Muscle layer of colon (tissue), 2 donors: ENCODE data around the gene MYOZ1.

ENCODE experiments used
- H3K27ac ChIP-seq: one replicate; pipeline ENCODE4 v1.7.0; 2013; ENCODE audit warnings: low read depth, mild to moderate bottlenecking, low read length, moderate library complexity
- H3K27me3 ChIP-seq, 2 donors: one replicate each; pipeline ENCODE4 v1.7.0; 2013; ENCODE audit warnings: low read length in 2 of 2, mild to moderate bottlenecking in 2 of 2; ENCODE audit not compliant: insufficient read depth in 2 of 2, control insufficient read depth in 1 of 2
- H3K36me3 ChIP-seq: one replicate; pipeline ENCODE4 v1.7.0; 2013; ENCODE audit warnings: mild to moderate bottlenecking, low read length; ENCODE audit not compliant: insufficient read depth
- H3K4me1 ChIP-seq: one replicate; pipeline ENCODE4 v1.7.0; 2013; ENCODE audit warnings: mild to moderate bottlenecking, low read length; ENCODE audit not compliant: insufficient read depth
- H3K4me3 ChIP-seq, 2 donors: one replicate each; pipeline ENCODE4 v1.7.0; 2013; ENCODE audit warnings: low read length in 2 of 2, low read depth in 1 of 2, mild to moderate bottlenecking in 1 of 2, moderate library complexity in 1 of 2
- H3K9ac ChIP-seq: one replicate; pipeline ENCODE4 v1.7.0; 2013; ENCODE audit warnings: low read length
- H3K9me3 ChIP-seq: one replicate; pipeline ENCODE4 v1.7.0; 2013; ENCODE audit warnings: mild to moderate bottlenecking, low read length
- donor health status: abdominal sarcoma.
- donor health status: Adenocarcinoma of cecum.

The MYOZ1 gene

GRCh38 chr10:73645251-73645650, 4.0 kb upstream of the MYOZ1 start:
- Histone ChIP-seq H3K36me3 (no peaks in the 10 kb centered on the region), H3K9ac (no peak overlapping the region), H3K27me3 (no peaks in the 10 kb centered on the region), H3K9me3 (no peaks in the 10 kb centered on the region), H3K4me3 (no peak overlapping the region), H3K27ac (no peak overlapping the region), H3K4me1 (no peaks in the 10 kb centered on the region)

- Histone ChIP-seq H3K9ac (no peak overlapping the region), H3K9me3 (no peaks in the 10 kb centered on the region), H3K4me3 (no peak overlapping the region), H3K27me3 (no peaks in the 10 kb centered on the region), H3K36me3 (no peaks in the 10 kb centered on the region), H3K27ac (no peak overlapping the region), H3K4me1 (no peaks in the 10 kb centered on the region)
Observed at GRCh38 chr10:73644767-73645166, 3.5 kb upstream of the MYOZ1 start.

DNA sequence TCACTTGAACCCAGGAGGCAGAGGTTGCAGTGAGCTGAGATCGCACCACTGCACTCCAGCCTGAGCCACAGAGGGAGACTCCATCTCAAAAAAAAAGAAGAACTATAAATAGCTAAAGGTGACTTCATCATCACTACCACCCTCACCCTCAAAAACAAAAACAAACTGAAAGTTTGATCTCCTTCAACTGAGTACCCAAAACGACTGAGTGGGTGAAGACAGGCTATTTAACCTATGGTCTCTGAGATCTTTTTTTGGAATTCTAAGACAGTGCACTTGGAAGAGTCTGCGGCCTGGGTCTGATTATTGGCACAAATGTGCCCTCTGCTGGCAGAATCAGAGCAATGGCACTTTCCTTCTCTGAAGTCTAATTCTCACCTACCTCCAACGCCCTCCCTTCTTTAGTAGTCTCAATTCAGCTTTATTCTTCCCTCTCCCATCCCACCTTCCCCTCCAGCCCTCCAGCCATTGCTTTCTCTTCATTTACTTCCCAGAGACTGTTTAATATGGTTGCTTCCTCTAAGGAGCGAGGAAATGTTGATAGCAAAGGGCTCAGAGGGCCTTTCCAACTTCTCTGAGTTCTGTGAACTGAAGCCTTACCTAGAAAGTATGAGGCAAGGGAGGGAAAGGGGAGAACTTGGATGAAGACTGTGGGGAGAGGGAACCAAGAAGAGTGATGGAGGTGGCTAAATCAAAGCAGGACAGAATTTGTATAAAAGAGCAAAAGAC, 2.9 kb upstream of the MYOZ1 start:
- Histone ChIP-seq H3K9ac (no peak overlapping the region), H3K4me3 (no peak overlapping the region), H3K9me3 (no peaks in the 10 kb centered on the region), H3K4me1 (no peaks in the 10 kb centered on the region), H3K27ac (no peak overlapping the region), H3K27me3 (no peaks in the 10 kb centered on the region), H3K36me3 (no peaks in the 10 kb centered on the region)

- no peaks in the 10 kb centered on the region for H3K27me3 ChIP-seq
- no peaks in the 10 kb centered on the region for H3K4me1 ChIP-seq
- no peaks in the 10 kb centered on the region for H3K36me3 ChIP-seq
- H3K9ac ChIP-seq, result no peak overlapping the region
- no peak overlapping the region for H3K27ac ChIP-seq
- H3K9me3 ChIP-seq, result no peaks in the 10 kb centered on the region
- H3K4me3 ChIP-seq, result no peak overlapping the region
Observed at GRCh38 chr10:73643362-73643761, 2.1 kb upstream of the MYOZ1 start.

DNA sequence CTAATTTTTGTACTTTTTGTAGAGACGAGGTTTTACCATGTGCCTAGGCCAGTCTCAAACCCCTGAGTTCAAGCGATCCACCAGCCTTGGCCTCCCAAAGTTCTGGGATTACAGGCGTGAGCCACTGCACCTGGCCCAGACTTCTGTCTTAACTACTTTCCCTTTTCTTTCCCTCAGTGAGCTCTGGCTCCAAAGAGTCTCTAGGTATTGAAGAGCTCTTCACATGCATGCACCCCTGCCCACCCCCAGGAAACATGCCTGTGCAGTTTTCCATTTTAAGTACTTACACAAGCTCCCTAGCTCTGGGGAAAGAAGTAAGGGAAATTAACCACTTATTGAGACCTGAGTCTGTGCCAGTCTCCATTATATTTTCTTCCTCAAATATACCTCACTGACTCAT, 2.0 kb downstream of the MYOZ1 start:
- no peaks in the 10 kb centered on the region for H3K27me3 ChIP-seq
- no peaks in the 10 kb centered on the region for H3K4me1 ChIP-seq
- no peak overlapping the region for H3K9ac ChIP-seq
- no peak overlapping the region for H3K4me3 ChIP-seq
- H3K9me3 ChIP-seq, result no peaks in the 10 kb centered on the region
- no peak overlapping the region for H3K27ac ChIP-seq
- no peaks in the 10 kb centered on the region for H3K36me3 ChIP-seq

GRCh38 chr10:73635781-73636180, 5.5 kb downstream of the MYOZ1 start:
- Histone ChIP-seq H3K9ac (no peak overlapping the region), H3K27ac (no peak overlapping the region), H3K27me3 (no peaks in the 10 kb centered on the region), H3K9me3 (no peaks in the 10 kb centered on the region), H3K4me3 (no peak overlapping the region), H3K4me1 (no peaks in the 10 kb centered on the region), H3K36me3 (no peaks in the 10 kb centered on the region)

DNA sequence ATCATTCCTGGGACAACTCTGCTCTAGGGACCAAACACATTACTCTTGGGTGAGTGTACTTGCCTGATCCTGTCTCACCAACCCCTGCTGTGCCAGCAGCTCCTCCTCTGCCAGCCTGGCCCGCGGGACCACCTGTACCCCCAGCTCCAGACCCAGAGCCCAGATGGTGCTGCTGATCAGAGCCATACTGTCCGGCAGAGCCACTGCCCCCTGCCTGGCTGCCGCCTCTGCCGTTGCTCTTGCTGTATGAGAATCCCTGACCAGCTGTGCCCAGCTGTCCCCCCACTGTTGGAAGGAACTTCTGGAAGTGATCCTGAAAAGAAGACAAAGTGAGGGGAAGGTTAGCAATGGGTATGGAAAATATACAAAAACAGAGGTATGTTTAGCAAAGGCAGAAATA, 6.9 kb downstream of the MYOZ1 start:
- Histone ChIP-seq H3K4me3 (no peak overlapping the region), H3K9ac (no peak overlapping the region), H3K27ac (no peak overlapping the region), H3K27me3 (no peaks in the 10 kb centered on the region), H3K9me3 (no peaks in the 10 kb centered on the region), H3K36me3 (no peaks in the 10 kb centered on the region), H3K4me1 (no peaks in the 10 kb centered on the region)

- no peak overlapping the region for H3K9ac ChIP-seq
- peaks cover 8% of the 10 kb centered on the region for H3K4me1 ChIP-seq
- H3K27me3 ChIP-seq, result no peaks in the 10 kb centered on the region
- H3K27ac ChIP-seq, result no peak overlapping the region
- H3K9me3 ChIP-seq, result no peaks in the 10 kb centered on the region
- H3K4me3 ChIP-seq, result no peak overlapping the region
- no peaks in the 10 kb centered on the region for H3K36me3 ChIP-seq
Observed at GRCh38 chr10:73629165-73629564, 12.1 kb downstream of the MYOZ1 start.

GRCh38 chr10:73628405-73628804, 12.9 kb downstream of the MYOZ1 start:
- peaks cover 8% of the 10 kb centered on the region for H3K4me1 ChIP-seq
- no peaks in the 10 kb centered on the region for H3K36me3 ChIP-seq
- H3K27ac ChIP-seq, result no peak overlapping the region
- no peak overlapping the region for H3K4me3 ChIP-seq
- H3K9ac ChIP-seq, result no peak overlapping the region
- no peaks in the 10 kb centered on the region for H3K27me3 ChIP-seq
- no peaks in the 10 kb centered on the region for H3K9me3 ChIP-seq

- no peak overlapping the region for H3K9ac ChIP-seq
- no peaks in the 10 kb centered on the region for H3K9me3 ChIP-seq
- no peak overlapping the region for H3K27ac ChIP-seq
- no peaks in the 10 kb centered on the region for H3K36me3 ChIP-seq
- H3K4me1 ChIP-seq, result peaks cover 8% of the 10 kb centered on the region
- H3K27me3 ChIP-seq, result no peaks in the 10 kb centered on the region
- no peak overlapping the region for H3K4me3 ChIP-seq
Observed at GRCh38 chr10:73627300-73627699, 14.0 kb downstream of the MYOZ1 start.

GRCh38 chr10:73625884-73626752, 15.2 kb downstream of the MYOZ1 start:
- Histone ChIP-seq H3K4me3 (peak overlapping the region; percentile 78 to 92), H3K4me1 (peaks cover 8% of the 10 kb centered on the region), H3K27me3 (no peaks in the 10 kb centered on the region), H3K9me3 (no peaks in the 10 kb centered on the region), H3K36me3 (no peaks in the 10 kb centered on the region), H3K9ac (peak overlapping the region; percentile 78), H3K27ac (peak overlapping the region; percentile 70)
